ENCODE measurements around the gene FAM163B.

The FAM163B gene

GRCh38 chr9:133581513-133582343 is 27.5 kb downstream of the FAM163B start:
- no peak for DNase-seq (ENCODE audit: low spot score)

GRCh38 chr9:133581011-133581410 is 28.2 kb downstream of the FAM163B start:
- no peak for DNase-seq (ENCODE audit: low spot score)

GRCh38 chr9:133580419-133580738 is 28.8 kb downstream of the FAM163B start:
- no peak for DNase-seq (ENCODE audit: low spot score)

GRCh38 chr9:133579601-133580418 is 29.4 kb downstream of the FAM163B start:
- no peak for DNase-seq (ENCODE audit: low spot score)

- DNase-seq (ENCODE audit: low spot score): no peak
Measured at GRCh38 chr9:133578524-133579441, 30.4 kb downstream of the FAM163B start.

- DNase-seq (ENCODE audit: low spot score): no peak
Measured at GRCh38 chr9:133577737-133578112, 31.5 kb downstream of the FAM163B start.

- DNase-seq (ENCODE audit: low spot score): no peak
Measured at GRCh38 chr9:133576875-133577736, 32.1 kb downstream of the FAM163B start.

GRCh38 chr9:133576031-133576874 is 32.9 kb downstream of the FAM163B start:
- DNase-seq (ENCODE audit: low spot score): no peak

- no peak for DNase-seq (ENCODE audit: low spot score)
Measured at GRCh38 chr9:133575186-133576030, 33.8 kb downstream of the FAM163B start.

- no peak for DNase-seq (ENCODE audit: low spot score)
Measured at GRCh38 chr9:133574771-133575170, 34.4 kb downstream of the FAM163B start.

GRCh38 chr9:133573791-133574515 is 35.2 kb downstream of the FAM163B start:
- no peak for DNase-seq (ENCODE audit: low spot score)

- no peak for DNase-seq (ENCODE audit: low spot score)
Measured at GRCh38 chr9:133572821-133573361, 36.3 kb downstream of the FAM163B start.

- DNase-seq (ENCODE audit: low spot score): no peak
Measured at GRCh38 chr9:133571896-133572595, 37.1 kb downstream of the FAM163B start.

- no peak for DNase-seq (ENCODE audit: low spot score)
Measured at GRCh38 chr9:133571391-133571890, 37.7 kb downstream of the FAM163B start.

GRCh38 chr9:133570691-133571080 is 38.5 kb downstream of the FAM163B start:
- DNase-seq (ENCODE audit: low spot score): no peak

- no peak for DNase-seq (ENCODE audit: low spot score)
Measured at GRCh38 chr9:133569891-133570690, 39.1 kb downstream of the FAM163B start.
